ENCODE results near the gene DNM3.

DNA sequence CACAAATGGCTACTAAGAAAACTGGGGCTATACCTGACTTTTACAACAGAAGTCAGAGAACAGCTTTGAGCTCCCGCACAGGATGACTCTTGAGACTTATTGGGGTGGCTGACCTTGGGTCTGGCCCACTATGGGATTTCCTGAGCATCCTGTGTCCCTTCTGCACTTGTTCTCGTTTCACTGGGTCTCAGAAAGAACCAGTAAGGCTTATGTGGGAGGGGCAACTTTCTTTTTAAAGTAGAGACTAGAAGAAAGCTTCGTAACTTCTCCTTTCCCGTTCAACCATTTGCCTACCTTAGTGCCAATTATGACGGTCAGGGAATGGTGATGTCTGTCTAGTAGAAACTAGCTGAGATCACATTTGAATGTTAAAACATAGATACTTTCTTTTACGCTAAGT, 519.7 kb downstream of the DNM3 start:
- TF ChIP-seq POLR2AphosphoS5 (IDR thresholded peaks at IDR 0.05) (no peak), CTCF (IDR thresholded peaks at IDR 0.05) (no peak), POLR2A (IDR thresholded peaks at IDR 0.05) (no peak)
